SJCRH30 (cell line): ENCODE measurements around the gene REV3L. TPM values are rescaled to one million over a fixed set of nuclear protein-coding genes. Genes with fewer than 3 reads are reported as not detected.
"Not testable (repeated sequence)": the region's sequence is repeated elsewhere in the genome, so short reads cannot be mapped to it uniquely, and the experiment has no call there.

Experiments used
- DNase-seq, 2 experiments: peaks; one replicate each; pipeline ENCODE4 v3.0.0-alpha.2; 2015 to 2020
- H3K27ac ChIP-seq: fragments of 250-450 bp; sonication (Bioruptor Pico); 2 replicates; pipeline ENCODE4 v1.5.1; 2020; ENCODE audit warnings: mild to moderate bottlenecking, moderate library complexity
- H3K27me3 ChIP-seq: fragments of 250-450 bp; sonication (Bioruptor Pico); 2 replicates; pipeline ENCODE4 v1.5.1; 2020; ENCODE audit warnings: mild to moderate bottlenecking, moderate library complexity
- H3K36me3 ChIP-seq: fragments of 250-450 bp; sonication (Bioruptor Pico); 2 replicates; pipeline ENCODE4 v1.5.1; 2020; ENCODE audit warnings: mild to moderate bottlenecking, moderate library complexity
- H3K4me1 ChIP-seq: fragments of 250-450 bp; sonication (Bioruptor Pico); 2 replicates; pipeline ENCODE4 v1.5.1; 2020; ENCODE audit warnings: mild to moderate bottlenecking, moderate library complexity
- H3K4me3 ChIP-seq: fragments of 250-450 bp; sonication (Bioruptor Pico); 2 replicates; pipeline ENCODE4 v1.5.1; 2020; ENCODE audit warnings: mild to moderate bottlenecking, moderate library complexity
- H3K9me3 ChIP-seq: fragments of 250-450 bp; sonication (Bioruptor Pico); replicated peaks from 2 replicates; pipeline ENCODE4 v1.5.1; 2020; ENCODE audit warnings: mild to moderate bottlenecking, moderate library complexity
- total RNA-seq: library from RNA; depleted of rRNA; stranded (reverse); fragments of >200 nt; shearing (Covaris generic); gene quantifications from 2 replicates; pipeline ENCODE4 v1.2.3, GENCODE V29; 2014

REV3L gene
- total RNA-seq, 1 experiment from 2014 or later, result 34.3 TPM

GRCh38 chr6:111482188-111482958 lies 645 bp downstream of the REV3L start:
- Histone ChIP-seq H3K36me3 (peaks cover 6% of the 10 kb centered on the region; the same call in 1 of the 2 replicates), H3K4me3 (peak overlapping the region; percentile 96), H3K4me1 (peaks cover 27% of the 10 kb centered on the region), H3K27me3 (no peaks in the 10 kb centered on the region), H3K27ac (peak overlapping the region; percentile 95), H3K9me3 (0 out of 2 replicates have a peak, but pooled peaks cover 5% of the 10 kb centered on the region)
- peak; percentile 55 to 66 for DNase-seq

- Histone ChIP-seq H3K4me1 (peaks cover 32% of the 10 kb centered on the region), H3K4me3 (peak overlapping the region; percentile 96), H3K27ac (peak overlapping the region; percentile 95), H3K9me3 (0 out of 2 replicates have a peak, but pooled peaks cover 5% of the 10 kb centered on the region), H3K27me3 (no peaks in the 10 kb centered on the region), H3K36me3 (peaks cover 6% of the 10 kb centered on the region; the same call in 1 of the 2 replicates)
- DNase-seq, result no peak
These were observed 1.2 kb downstream of the REV3L start for GRCh38 chr6:111481836-111482187.

- Histone ChIP-seq H3K4me3 (peak overlapping the region; percentile 96), H3K27ac (peak overlapping the region; percentile 95; the same call in 1 of the 2 replicates), H3K27me3 (no peaks in the 10 kb centered on the region), H3K9me3 (no peaks in the 10 kb centered on the region), H3K36me3 (0 out of 2 replicates have a peak, but pooled peaks cover 3% of the 10 kb centered on the region), H3K4me1 (peaks cover 32% of the 10 kb centered on the region)
- DNase-seq, result peak in 1 of 2 experiments; percentile 37
These were observed 1.8 kb downstream of the REV3L start for GRCh38 chr6:111480988-111481822.

- H3K4me1 ChIP-seq, result peaks cover 23% of the 10 kb centered on the region
- H3K27me3 ChIP-seq, result no peaks in the 10 kb centered on the region
- H3K27ac ChIP-seq, result no peak overlapping the region
- no peaks in the 10 kb centered on the region for H3K9me3 ChIP-seq
- no peaks in the 10 kb centered on the region for H3K36me3 ChIP-seq
- no peak overlapping the region for H3K4me3 ChIP-seq
- peak in 1 of 2 experiments; percentile 23 for DNase-seq
These were observed 4.3 kb downstream of the REV3L start for GRCh38 chr6:111478749-111479148.

GRCh38 chr6:111478064-111478476 lies 4.9 kb downstream of the REV3L start:
- Histone ChIP-seq H3K27me3 (no peaks in the 10 kb centered on the region), H3K4me1 (peaks cover 23% of the 10 kb centered on the region), H3K27ac (peak overlapping the region; percentile 44), H3K36me3 (no peaks in the 10 kb centered on the region), H3K4me3 (no peak overlapping the region), H3K9me3 (no peaks in the 10 kb centered on the region)
- DNase-seq, result peak in 1 of 2 experiments; percentile 46

GRCh38 chr6:111477481-111477938 lies 5.5 kb downstream of the REV3L start:
- Histone ChIP-seq H3K4me3 (no peak overlapping the region), H3K27ac (peak overlapping the region; percentile 44), H3K27me3 (no peaks in the 10 kb centered on the region), H3K9me3 (no peaks in the 10 kb centered on the region), H3K4me1 (peaks cover 23% of the 10 kb centered on the region), H3K36me3 (no peaks in the 10 kb centered on the region)
- peak in 1 of 2 experiments; percentile 19 for DNase-seq

- not testable (repeated sequence) for H3K27me3 ChIP-seq, H3K36me3 ChIP-seq, H3K4me3 ChIP-seq, H3K9me3 ChIP-seq, H3K27ac ChIP-seq, DNase-seq
- H3K4me1 ChIP-seq, result peaks cover 23% of the 10 kb centered on the region
These were observed 7.0 kb downstream of the REV3L start for GRCh38 chr6:111476061-111476460.

GRCh38 chr6:111474771-111475170 lies 8.2 kb downstream of the REV3L start:
- no peaks in the 10 kb centered on the region for H3K9me3 ChIP-seq
- DNase-seq, result no peak

GRCh38 chr6:111474106-111474505 lies 8.9 kb downstream of the REV3L start:
- no peak for DNase-seq
- H3K9me3 ChIP-seq, result no peaks in the 10 kb centered on the region
- H3K27me3 ChIP-seq, result no peaks in the 10 kb centered on the region
- no peak overlapping the region for H3K4me3 ChIP-seq
- H3K4me1 ChIP-seq, result peaks cover 20% of the 10 kb centered on the region
- no peaks in the 10 kb centered on the region for H3K36me3 ChIP-seq
- H3K27ac ChIP-seq, result no peak overlapping the region

More at GRCh38 chr6:111474771-111475170, 8.2 kb downstream of the REV3L start:
- no peaks in the 10 kb centered on the region for H3K36me3 ChIP-seq
- H3K4me3 ChIP-seq, result no peak overlapping the region
- H3K27ac ChIP-seq, result no peak overlapping the region
- H3K27me3 ChIP-seq, result no peaks in the 10 kb centered on the region
- peaks cover 20% of the 10 kb centered on the region for H3K4me1 ChIP-seq

GRCh38 chr6:111472933-111473435 lies 10.0 kb downstream of the REV3L start:
- H3K9me3 ChIP-seq, result no peaks in the 10 kb centered on the region
- DNase-seq, result no peak
- H3K27ac ChIP-seq, result no peak overlapping the region
- peaks cover 2% of the 10 kb centered on the region; the same call in 1 of the 2 replicates for H3K36me3 ChIP-seq
- no peaks in the 10 kb centered on the region for H3K27me3 ChIP-seq
- peaks cover 10% of the 10 kb centered on the region for H3K4me1 ChIP-seq
- H3K4me3 ChIP-seq, result no peak overlapping the region

- Histone ChIP-seq H3K4me1 (0 out of 2 replicates have a peak, but pooled peaks cover under 1% of the 10 kb centered on the region), H3K4me3 (no peak overlapping the region), H3K36me3 (peaks cover 2% of the 10 kb centered on the region; the same call in 1 of the 2 replicates), H3K9me3 (no peaks in the 10 kb centered on the region), H3K27ac (no peak overlapping the region), H3K27me3 (no peaks in the 10 kb centered on the region)
- DNase-seq, result no peak
These were observed 11.1 kb downstream of the REV3L start for GRCh38 chr6:111471958-111472357.

GRCh38 chr6:111471533-111471932 lies 11.5 kb downstream of the REV3L start:
- Histone ChIP-seq H3K36me3 (peaks cover 2% of the 10 kb centered on the region; the same call in 1 of the 2 replicates), H3K4me3 (no peak overlapping the region), H3K9me3 (no peaks in the 10 kb centered on the region), H3K27ac (no peak overlapping the region), H3K27me3 (no peaks in the 10 kb centered on the region), H3K4me1 (no peaks in the 10 kb centered on the region)
- no peak for DNase-seq

GRCh38 chr6:111470991-111471390 lies 12.0 kb downstream of the REV3L start:
- H3K27ac ChIP-seq, result no peak overlapping the region
- no peaks in the 10 kb centered on the region for H3K9me3 ChIP-seq
- no peaks in the 10 kb centered on the region for H3K4me1 ChIP-seq
- no peak for DNase-seq
- peaks cover 2% of the 10 kb centered on the region; the same call in 1 of the 2 replicates for H3K36me3 ChIP-seq
- no peak overlapping the region for H3K4me3 ChIP-seq
- H3K27me3 ChIP-seq, result no peaks in the 10 kb centered on the region

GRCh38 chr6:111469543-111469942 lies 13.5 kb downstream of the REV3L start:
- no peak overlapping the region for H3K4me3 ChIP-seq
- H3K27ac ChIP-seq, result no peak overlapping the region
- H3K36me3 ChIP-seq, result peaks cover 2% of the 10 kb centered on the region; the same call in 1 of the 2 replicates
- H3K27me3 ChIP-seq, result no peaks in the 10 kb centered on the region
- no peaks in the 10 kb centered on the region for H3K4me1 ChIP-seq
- no peaks in the 10 kb centered on the region for H3K9me3 ChIP-seq
- DNase-seq, result no peak
